HG02571 (cell line): Measurements from ENCODE around the gene IBSP.

ENCODE experiments used
- ATAC-seq: cut with Tn5 transposase; IDR thresholded peaks from one replicate; pipeline ENCODE4 v1.9.1; 2021; ENCODE audit warnings: mild to moderate bottlenecking, moderate library complexity; ENCODE audit not compliant: unreplicated experiment

The IBSP gene, protein sequence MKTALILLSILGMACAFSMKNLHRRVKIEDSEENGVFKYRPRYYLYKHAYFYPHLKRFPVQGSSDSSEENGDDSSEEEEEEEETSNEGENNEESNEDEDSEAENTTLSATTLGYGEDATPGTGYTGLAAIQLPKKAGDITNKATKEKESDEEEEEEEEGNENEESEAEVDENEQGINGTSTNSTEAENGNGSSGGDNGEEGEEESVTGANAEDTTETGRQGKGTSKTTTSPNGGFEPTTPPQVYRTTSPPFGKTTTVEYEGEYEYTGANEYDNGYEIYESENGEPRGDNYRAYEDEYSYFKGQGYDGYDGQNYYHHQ

DNA sequence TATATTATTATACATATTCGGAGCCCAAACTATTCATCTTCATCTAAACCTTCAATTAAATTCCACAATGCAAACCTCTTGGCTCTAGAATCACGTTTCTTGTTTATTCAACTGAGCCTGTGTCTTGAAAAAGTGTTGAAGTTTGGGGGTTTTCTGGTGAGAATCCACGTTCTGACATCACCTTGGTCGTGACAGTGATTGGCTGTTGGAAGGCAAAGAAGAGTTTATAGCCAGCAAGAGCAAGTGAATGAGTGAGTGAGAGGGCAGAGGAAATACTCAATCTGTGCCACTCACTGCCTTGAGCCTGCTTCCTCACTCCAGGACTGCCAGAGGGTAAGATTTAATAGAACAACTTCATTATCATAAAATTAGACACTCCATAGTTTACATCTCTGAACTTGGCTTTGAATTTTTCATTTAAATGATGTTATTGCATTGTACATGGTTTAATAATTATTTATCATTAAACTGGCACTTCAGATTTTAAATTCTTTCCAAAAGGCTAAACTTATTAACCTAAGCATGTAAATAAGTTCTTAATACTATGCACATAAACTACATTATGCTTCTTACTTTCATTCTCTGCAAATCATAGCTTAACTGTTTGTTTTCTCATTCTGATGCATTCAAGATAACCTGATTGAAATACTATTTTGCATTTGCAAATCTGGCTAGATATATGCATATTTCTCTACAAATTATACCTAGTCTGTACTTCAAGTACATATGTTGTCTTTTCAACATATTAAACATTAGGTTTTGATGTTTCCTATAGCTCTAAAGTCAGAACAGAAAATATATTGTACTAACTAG lies at the start of gene IBSP:
Gene IBSP, plus strand, starts transcription at position 254 of the 813 bp plus-strand sequence. CDS start 2,808 bp downstream, outside the sequence.
- no peak for ATAC-seq

DNA sequence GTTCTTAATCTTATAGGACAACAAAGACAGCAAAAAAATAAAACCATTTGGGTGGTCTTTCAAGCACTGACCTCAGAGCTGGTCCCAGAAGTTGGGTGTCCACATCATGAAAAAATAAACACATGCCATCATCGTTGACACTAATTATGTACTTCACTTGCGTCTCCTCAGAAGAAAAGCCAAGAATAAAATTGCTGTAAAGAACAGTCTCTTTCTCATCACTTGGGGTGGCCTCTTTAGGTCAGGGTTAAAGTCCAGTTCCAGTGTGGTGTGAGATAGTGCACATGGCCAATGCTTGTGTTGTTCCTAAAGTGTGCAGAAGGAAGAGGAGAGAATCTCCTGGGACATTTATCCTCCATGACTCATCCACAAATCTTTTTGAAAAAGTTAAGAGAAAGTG lies 49.5 kb upstream of the IBSP start:
- no peak for ATAC-seq

DNA sequence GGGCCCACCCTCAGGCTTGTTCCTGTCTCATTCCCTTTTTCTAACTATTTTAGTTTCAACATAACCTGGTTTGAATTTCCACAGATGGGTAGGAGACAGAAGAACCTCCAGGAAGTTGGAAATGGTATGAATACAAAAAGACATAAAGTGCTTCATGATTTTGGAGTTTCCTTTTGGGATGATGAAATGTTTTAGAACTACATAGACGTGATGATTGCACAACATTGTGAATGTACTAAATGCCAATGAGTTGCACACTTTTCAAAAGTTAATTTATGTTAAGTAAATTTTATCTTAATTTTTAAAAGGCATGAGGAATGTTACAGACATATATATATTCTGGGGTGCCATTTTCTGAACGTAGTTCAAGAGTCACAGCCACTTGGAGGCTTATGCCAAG lies 41.1 kb upstream of the IBSP start:
- ATAC-seq = no peak

DNA sequence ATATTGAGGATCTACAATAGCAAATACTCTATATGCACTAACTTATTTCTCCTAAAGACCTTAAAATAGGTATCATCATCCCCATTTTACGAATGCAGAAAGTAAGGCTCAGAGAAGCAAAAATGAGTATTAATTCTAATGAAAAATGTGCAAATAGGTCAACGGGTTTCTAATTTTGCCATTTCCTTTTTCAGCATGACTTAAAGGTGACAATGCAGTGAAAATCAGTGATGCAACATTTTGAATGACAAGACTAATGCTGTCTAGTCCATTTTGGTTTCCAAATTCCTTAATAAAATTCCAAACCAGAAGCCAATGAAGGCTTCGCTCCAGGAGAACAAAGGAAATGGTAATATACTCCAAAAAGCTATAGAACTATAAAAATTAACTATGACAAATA lies 37.0 kb upstream of the IBSP start:
- no peak for ATAC-seq

DNA sequence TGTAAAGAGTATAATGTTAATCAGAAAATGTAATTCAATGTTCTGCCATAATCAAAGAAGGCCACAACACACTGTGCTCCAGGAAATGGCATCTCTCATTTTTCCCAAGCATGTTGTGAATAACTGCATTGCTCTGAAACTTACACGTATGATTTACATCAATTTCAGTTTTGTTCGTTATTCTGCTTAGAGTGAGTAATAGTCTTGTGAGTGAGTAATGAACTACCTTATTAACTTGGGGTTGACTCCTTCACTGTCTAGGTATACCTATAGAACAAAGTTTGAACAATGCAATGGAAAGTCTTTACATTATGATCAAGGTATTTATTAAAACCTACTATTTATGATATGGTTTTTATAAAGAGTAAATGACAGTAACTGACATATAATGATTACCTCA lies 17.8 kb upstream of the IBSP start:
- ATAC-seq = no peak

DNA sequence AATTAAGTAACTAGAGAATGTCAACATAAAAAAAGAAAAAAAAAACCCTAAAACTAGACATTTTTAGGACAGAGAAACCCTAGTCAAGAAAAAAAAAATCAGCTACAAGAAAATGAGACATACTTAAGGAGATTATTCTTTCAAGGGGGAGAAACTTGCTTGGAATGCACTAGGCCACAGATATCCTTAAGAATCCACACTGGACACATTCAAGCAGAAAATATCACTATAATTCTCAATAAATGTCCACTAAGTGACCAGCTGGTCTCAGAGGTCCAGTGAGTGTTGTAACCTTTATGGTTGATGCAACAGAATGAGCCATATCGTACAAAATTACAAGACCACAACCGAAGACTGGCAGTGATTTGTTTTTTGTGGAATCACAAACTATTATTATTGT lies 15.6 kb upstream of the IBSP start:
- no peak for ATAC-seq

DNA sequence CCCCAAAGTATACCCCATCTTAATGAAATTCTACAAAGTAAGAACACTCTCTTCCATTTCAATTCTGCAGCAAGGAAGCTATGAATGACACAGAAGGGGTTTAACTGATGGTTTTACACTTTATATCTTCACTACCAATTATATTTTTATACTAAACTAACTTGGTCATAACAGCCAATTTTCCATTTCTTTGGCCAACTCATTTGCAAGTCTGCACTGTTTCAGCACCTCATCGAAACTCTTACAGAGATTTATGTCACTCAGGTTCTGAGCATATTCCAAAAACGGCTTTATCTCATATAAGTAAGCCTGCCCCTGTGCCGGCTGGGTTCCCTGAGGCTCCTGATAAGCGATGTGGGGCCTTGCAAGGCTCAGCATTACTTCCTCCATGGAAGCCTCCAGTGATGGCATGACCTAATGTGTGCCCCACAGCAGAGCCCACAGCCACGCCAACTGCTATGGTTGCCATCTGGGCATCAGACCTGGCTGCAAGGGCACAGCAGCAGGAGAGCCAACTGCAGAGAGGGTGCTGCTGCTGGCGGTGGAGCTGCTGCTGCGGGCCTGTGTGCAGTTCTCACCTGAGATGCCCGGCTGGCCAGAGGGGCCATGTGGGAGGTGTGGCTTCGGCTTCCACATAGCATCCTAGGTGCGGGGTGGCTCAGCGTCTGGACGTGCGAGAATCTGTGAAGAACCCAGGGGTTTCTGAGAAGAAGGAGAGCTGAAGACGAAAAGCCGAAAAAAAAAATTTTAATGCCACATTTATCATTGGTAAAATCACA lies 13.4 kb upstream of the IBSP start:
- ATAC-seq = no peak

DNA sequence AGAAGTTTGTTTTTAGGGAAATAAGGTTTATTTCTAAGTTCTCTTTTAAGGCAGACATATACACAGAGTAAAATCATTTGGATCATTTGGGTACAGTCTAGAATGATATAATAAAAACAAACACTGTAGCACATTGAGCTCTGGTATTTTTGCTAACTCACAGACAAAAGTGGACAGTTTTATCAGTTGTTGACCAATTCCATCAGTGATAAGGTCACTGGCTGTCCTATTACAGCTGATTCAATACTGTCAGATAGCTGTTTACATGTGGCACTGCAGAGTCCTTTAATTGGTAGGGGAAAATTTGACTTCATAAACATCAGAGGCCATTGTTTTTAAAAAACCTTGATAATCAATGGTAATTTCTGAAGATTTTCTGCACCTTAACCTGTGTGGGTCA lies 3.5 kb downstream of the IBSP start:
- ATAC-seq = no peak

DNA sequence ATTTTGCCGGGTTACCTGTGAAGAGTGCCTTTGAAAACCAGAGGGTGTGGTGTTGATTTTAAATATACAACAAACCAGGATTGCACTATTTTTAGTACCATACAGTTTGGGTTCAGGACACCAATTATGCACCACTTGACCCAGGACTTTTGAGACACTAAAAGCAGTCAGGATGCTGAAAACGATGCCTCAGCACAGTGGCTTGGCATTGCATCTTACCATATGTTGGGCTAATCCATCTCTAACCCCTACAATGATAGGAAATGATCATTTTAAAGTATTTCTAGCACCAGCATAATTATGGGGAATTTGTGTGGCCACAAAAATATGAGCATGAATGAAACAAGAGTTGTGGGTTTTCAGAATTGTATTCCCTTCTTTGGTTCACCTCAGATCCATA lies 4.1 kb downstream of the IBSP start:
- ATAC-seq = no peak

DNA sequence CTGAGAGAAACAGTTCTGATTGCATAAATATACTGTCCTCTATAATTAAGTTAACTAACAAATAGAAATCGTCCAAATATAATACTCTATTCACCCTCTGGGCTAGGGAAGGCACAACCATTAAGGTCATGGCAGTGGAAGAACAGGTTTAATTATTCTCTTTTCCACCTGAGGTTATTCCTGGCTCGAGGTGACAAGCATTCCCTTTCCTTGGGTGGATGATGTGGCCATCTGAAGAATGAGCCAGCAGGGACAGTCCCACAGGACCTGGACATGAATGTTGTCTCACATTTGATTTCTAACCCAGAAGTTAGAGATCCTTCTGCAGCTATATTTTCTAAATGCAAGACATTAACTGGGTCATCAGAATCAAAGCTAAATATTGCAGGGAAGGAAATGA lies 5.5 kb downstream of the IBSP start:
- ATAC-seq = no peak

DNA sequence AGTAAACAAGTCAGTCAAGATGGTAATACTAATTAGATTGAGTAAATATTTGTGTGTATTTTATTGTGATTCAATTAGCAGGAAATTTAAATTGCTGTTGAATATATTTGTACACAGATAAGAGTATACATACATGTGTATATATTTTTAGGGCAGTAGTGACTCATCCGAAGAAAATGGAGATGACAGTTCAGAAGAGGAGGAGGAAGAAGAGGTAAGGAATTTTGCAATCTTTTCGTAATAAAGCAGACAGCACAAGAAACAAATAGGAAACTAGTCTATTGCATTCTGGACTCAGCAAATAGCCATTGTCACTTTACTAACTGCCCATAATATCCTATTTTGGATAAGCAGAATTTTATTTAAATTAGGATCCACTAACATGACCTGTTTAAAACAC lies 6.6 kb downstream of the IBSP start:
- ATAC-seq = no peak

DNA sequence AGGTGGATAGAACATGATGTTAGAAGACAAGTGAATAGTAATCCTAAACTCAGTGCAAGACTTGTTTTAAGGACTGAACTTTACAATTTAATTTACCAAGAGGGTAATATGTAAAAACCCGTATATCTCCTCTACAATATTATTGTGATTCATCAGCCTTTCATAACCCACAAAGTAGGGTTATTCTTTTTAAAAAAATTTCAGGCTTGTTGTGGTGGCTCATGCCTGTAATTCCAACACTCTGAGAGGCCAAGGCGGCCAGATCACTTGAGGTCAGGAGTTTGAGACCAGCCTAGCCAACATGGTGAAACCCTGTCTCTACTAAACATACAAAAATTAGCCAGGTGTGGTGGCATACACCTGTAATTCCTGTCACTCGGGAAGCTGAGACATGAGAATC lies 7.2 kb downstream of the IBSP start:
- no peak for ATAC-seq

DNA sequence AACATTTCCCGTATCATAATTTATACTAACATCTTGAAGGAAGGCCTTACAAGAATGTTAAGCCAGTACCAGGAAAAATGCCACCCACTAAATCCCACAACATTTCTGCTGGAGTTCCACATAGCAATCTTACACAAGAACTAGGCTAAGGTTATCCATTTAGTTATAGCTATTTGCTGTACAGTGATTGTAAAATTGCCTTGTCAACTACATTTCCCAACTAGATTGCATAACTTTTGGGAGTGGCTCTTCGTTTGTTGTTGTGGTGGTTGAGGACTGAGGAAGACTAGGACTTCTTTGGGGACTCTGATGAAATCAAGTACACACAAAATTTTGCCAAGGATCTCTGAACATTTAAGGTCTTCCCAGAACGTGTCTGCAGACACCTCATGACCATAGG lies 8.0 kb downstream of the IBSP start:
- ATAC-seq = no peak

DNA sequence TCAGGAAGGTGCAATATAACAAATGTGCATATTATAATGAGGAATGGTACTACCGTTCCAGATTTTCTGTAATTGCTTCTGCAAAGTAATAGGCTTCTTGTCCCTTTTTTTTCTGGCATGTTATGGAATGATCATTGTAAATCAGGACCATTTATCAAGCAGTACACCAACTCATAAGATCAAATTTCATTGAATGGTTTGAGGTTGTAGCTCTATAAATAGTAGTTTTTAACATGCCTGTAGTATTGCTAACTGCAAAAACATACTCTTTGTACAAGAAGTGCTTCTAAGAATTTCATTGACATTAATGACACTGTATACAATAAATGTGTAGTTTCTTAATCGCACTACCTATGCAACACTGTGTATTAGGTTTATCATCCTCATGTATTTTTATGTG lies 12.6 kb downstream of the IBSP start:
- ATAC-seq = no peak

DNA sequence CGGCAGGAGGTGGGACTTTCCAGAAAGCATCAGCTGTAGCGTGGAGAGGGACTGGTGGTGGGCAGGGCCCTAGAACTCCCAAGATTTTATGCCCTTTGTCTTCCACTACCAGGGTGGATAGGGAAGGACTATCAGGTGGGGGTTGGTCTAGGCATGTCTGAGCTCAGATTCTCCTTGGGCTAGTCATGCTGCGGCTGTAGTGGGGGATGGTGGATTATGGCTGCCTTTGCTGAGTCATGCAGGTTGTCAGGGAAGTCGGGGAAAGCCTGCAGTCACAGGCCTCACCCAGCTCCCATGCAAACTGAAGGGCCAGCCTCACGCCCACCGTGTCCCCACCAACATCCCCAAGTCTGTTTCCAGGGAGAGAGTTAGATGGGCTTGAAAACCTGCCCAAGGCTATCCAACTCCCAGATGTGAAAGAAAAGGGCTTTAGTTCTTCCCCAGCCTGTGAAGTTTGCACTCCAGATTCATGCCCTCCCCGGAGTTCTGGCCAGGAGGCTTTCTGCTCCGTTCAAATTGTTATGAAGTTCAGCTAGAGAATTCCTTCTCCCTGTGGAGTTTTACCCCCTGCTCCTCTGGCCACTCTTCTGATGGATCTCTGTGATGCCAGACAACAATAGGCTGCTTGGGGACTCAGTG lies 20.0 kb downstream of the IBSP start:
- no peak for ATAC-seq

DNA sequence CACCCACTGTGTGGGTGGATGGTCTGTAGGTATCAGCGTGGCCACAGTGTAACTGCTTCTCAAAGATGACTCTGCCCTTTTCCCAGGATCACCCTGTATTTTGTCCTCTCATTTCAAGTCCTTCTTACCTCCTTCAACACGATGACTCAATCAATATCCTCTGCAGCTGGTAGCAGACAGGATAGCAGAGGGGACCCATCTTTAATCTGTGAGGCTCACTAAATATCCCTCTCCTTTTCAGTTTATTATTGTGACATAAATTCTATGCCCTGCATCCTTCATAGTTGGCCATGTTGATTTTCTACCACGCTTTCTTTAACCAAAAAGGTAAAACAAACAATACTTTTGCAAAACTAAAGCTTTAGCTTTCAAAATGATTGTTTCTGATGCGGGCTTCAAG lies 23.8 kb downstream of the IBSP start:
- no peak for ATAC-seq

DNA sequence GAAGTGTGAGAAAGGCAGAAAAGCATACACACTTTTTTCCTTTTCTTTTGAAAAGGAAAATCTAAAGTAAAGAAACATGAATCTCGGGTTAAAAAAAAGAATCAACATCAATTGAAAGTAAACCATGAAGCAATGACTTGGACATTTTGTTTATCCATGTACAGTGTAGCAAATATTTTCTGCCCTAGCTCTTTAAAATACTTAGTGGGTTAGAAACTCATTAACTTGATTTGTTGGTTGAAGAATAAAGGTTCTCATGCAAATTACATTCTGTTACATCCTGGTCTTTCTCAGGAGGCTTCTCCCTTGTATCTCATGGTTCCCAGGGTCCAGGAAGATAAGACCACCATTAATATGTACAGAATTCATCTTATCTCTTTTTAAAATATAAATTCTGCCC lies 24.4 kb downstream of the IBSP start:
- ATAC-seq = no peak

DNA sequence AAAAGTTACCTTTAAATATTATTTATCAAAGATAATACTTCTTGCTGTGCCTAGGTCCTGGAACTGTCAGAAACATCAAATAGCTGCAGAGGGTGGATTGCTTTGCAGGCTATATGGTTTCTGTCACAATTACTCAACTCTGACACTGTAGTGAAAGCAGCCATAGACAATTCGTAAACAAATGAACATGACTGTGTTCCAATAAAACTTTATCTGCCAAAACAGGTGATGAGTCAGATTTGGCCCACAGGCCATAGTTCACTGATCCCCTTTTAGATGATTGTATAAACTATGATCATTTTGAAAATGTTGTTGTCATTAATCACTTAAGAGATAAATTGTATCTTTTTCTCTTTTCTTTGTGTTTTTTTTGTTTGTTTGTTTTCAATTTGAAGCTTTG lies 25.0 kb downstream of the IBSP start:
- no peak for ATAC-seq

DNA sequence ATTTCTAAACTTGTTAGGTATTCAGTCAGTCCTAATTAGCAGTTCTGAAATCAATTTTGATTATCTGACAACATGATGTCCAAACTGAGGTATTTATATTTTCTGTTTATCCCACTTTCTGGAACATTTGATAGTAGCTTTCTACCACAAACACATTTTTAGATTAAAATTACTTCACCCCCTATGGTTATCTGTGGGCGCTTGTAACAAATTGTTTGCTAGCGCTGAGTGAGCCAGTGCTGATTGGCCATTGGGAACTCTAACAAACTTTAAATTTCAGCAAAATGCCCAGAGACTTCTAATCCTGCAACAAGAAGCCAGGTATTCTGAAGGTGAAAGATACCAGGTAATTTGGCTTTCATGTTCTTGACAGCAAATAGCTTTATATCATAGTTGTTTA lies 33.3 kb downstream of the IBSP start, which contains the start of gene MEPE:
Gene MEPE, plus strand, starts transcription at position 301 of the 400 bp plus-strand sequence. CDS start 1,746 bp downstream, outside the sequence.
- no peak for ATAC-seq

DNA sequence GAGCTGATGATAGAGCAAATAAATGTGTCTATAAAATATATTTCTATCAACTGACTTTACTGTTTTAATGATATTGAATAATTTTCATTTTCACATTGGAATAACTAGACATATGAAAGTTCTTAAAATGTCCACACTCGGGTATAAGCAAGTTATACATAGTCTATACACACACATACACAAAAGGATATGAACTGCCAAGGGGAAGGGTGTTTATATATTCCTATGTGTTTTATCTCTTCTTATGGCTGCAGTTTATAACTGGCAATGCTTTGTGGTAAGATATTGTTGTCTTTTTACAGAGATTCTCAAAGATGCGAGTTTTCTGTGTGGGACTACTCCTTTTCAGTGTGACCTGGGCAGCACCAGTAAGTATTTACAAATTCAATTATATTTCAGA lies 35.0 kb downstream of the IBSP start:
- ATAC-seq = no peak

DNA sequence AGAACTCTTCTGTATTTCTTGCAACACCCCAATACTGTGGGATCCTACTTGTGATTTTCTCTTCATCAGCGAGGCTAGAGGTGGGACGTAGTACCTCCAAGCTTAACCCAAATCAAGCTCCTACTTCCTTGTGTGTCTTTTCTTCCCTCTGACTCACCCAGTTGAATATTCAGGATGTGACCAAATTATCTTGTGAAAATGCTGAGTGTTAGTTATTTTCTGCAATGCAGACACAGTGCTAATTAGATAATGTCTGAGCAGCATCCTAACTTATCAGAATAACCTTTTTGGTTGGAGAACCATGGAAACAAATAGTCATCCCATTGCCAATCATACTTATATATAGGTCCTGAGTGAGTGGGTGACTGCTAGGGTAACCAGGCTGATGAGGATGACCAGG lies 35.8 kb downstream of the IBSP start:
- no peak for ATAC-seq
